Loucy (cell line): ENCODE data around the gene TMEM201.

Experiments used
- EZH2phosphoT487 ChIP-seq: fragments of 200-600 bp; IDR thresholded peaks from 2 replicates; pipeline ENCODE4 v1.6.1; 2018; ENCODE audit warnings: antibody characterized with exemption, mild to moderate bottlenecking, moderate library complexity, borderline replicate concordance
- TF ChIP-seq, protein P1 (sequence below): fragments of 200-600 bp; sonication (generic); conservative IDR thresholded peaks from 2 replicates; pipeline ENCODE4 v1.5.1; 2014; ENCODE audit warnings: mild to moderate bottlenecking, antibody characterized with exemption, low read length

DNA sequence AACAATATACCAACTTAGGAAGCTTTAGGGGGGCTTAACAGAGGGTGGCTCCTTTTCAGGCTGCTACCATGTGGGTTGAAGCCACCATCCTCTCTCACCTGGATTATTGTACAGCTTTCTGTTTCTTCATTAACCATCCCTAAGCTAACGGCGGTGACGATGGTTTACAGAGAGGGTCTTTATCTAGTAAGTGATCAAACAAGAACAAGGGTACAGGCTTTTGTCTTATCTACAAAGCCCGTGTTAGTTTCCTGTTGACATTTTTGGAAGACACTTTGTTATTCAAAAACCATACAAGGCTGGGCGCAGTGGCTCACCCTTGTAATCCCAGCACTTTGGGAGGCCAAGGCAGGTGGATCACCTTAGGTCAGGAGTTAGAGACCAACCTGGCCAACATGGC, 29.0 kb upstream of the TMEM201 start:
- TF ChIP-seq, protein P1, sequence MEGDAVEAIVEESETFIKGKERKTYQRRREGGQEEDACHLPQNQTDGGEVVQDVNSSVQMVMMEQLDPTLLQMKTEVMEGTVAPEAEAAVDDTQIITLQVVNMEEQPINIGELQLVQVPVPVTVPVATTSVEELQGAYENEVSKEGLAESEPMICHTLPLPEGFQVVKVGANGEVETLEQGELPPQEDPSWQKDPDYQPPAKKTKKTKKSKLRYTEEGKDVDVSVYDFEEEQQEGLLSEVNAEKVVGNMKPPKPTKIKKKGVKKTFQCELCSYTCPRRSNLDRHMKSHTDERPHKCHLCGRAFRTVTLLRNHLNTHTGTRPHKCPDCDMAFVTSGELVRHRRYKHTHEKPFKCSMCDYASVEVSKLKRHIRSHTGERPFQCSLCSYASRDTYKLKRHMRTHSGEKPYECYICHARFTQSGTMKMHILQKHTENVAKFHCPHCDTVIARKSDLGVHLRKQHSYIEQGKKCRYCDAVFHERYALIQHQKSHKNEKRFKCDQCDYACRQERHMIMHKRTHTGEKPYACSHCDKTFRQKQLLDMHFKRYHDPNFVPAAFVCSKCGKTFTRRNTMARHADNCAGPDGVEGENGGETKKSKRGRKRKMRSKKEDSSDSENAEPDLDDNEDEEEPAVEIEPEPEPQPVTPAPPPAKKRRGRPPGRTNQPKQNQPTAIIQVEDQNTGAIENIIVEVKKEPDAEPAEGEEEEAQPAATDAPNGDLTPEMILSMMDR: no peak
- TF ChIP-seq EZH2phosphoT487: no peak
